HEK293T (cell line): ENCODE data around the gene CDC42.

Source experiments
- CTBP1 ChIP-seq: fragments of 450-650 bp; IDR thresholded peaks from 2 replicates; pipeline ENCODE4 v1.6.1; 2016; ENCODE audit warnings: borderline replicate concordance
- FOXA1 ChIP-seq: fragments of 450-650 bp; IDR thresholded peaks from 2 replicates; pipeline ENCODE4 v1.6.1; 2016; ENCODE audit warnings: mild to moderate bottlenecking
- NFRKB ChIP-seq: fragments of 450-650 bp; IDR thresholded peaks from 2 replicates; pipeline ENCODE4 v1.6.1; 2016; ENCODE audit warnings: mild to moderate bottlenecking, moderate library complexity
- TARDBP ChIP-seq: fragments of 450-650 bp; IDR thresholded peaks from 2 replicates; pipeline ENCODE4 v1.6.1; 2016

DNA sequence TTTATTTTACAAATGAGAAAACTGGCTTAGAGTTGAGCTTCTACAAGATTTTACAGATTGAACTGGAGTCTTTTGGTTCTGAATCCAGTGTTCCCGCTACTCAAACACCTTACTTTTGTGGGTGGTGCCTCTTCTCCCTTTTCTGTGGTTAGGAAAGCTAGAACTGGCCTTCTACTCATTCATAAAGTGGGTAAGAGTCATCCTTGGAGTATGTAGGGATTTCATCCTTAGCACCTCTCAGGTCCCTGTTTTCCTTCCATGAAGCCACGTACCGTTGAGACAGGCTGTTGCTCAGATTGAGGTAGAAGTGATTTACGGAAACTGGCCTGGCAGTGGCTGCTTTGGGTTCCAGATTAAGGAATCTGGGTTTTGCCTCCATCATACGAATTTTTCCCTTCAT lies 54.6 kb downstream of the CDC42 start:
- TF ChIP-seq NFRKB (no peak), TARDBP (no peak), FOXA1 (no peak), CTBP1 (no peak)
